ENCODE measurements around the gene NFYC. TPM values are rescaled to one million over a fixed set of nuclear protein-coding genes. Genes with fewer than 3 reads are reported as not detected.

NFYC gene
- total and polyA plus RNA-seq, 7 donors = 45.8 to 69.0 (median 58.6) TPM

GRCh38 chr1:40732756-40733301, 41.3 kb downstream of the NFYC start:
- DNase-seq (no peak), ATAC-seq (no peak)
- no peak for TF ChIP-seq CTCF (IDR thresholded peaks at IDR 0.05)
- 58 to 90% (median 74%) methylated on average over 2 of the region's 2 CpGs for WGBS, 3 donors
- peaks cover 42% of the 10 kb centered on the region for H3K4me1 ChIP-seq
- no peaks in the 10 kb centered on the region for H3K36me3 ChIP-seq (ENCODE audit: insufficient read depth in 1 of 2, low read depth in 1 of 2)
- H3K9me3 ChIP-seq = no peaks in the 10 kb centered on the region
- no peak overlapping the region for H3K4me3 ChIP-seq
- no peaks in the 10 kb centered on the region for H3K27me3 ChIP-seq (ENCODE audit: insufficient read depth in 3 of 3, low read length in 2 of 3)
- H3K27ac ChIP-seq = peak overlapping the region; percentile 77
- intact Hi-C loops (cut with DNase I) = no loop called here

- no peak for TF ChIP-seq CTCF (IDR thresholded peaks at IDR 0.05)
- no peak overlapping the region for H3K4me3 ChIP-seq
- peaks cover 52% of the 10 kb centered on the region for H3K4me1 ChIP-seq
- no peaks in the 10 kb centered on the region for H3K9me3 ChIP-seq
- peaks cover 7 to 15% of the 10 kb centered on the region in 2 donors for H3K36me3 ChIP-seq (ENCODE audit: insufficient read depth in 1 of 2, low read depth in 1 of 2)
- peak overlapping the region; percentile 77 for H3K27ac ChIP-seq
- DNase-seq (no peak), ATAC-seq (no peak)
- intact Hi-C loops (cut with DNase I) = no loop called here
- WGBS, 3 donors = 62 to 71% (median 67%) methylated on average over 8 of the region's 8 CpGs
- no peaks in the 10 kb centered on the region for H3K27me3 ChIP-seq (ENCODE audit: insufficient read depth in 3 of 3, low read length in 2 of 3)
These were observed 43.6 kb downstream of the NFYC start for GRCh38 chr1:40734882-40735628.

GRCh38 chr1:40736085-40736531, 44.6 kb downstream of the NFYC start:
- Histone ChIP-seq H3K27me3 (ENCODE audit: insufficient read depth in 3 of 3, low read length in 2 of 3) (no peaks in the 10 kb centered on the region), H3K4me3 (no peak overlapping the region), H3K9me3 (no peaks in the 10 kb centered on the region), H3K36me3 (ENCODE audit: insufficient read depth in 1 of 2, low read depth in 1 of 2) (peaks cover 7 to 21% of the 10 kb centered on the region in 2 donors), H3K27ac (peak overlapping the region; percentile 77), H3K4me1 (peaks cover 63% of the 10 kb centered on the region)
- peak; percentile 59 to 83 (median 70) for ATAC-seq
- TF ChIP-seq CTCF (IDR thresholded peaks at IDR 0.05) = no peak
- intact Hi-C loops (cut with DNase I) = no loop called here
- DNase-seq = no peak

GRCh38 chr1:40738831-40739230, 47.3 kb downstream of the NFYC start:
- WGBS, 3 donors = 53 to 73% (median 70%) methylated on average over 6 of the region's 6 CpGs
- no peak for TF ChIP-seq CTCF (IDR thresholded peaks at IDR 0.05)
- intact Hi-C loops (cut with DNase I) = no loop called here
- Histone ChIP-seq H3K4me1 (peaks cover 64% of the 10 kb centered on the region), H3K27me3 (ENCODE audit: insufficient read depth in 3 of 3, low read length in 2 of 3) (no peaks in the 10 kb centered on the region), H3K36me3 (ENCODE audit: insufficient read depth in 1 of 2, low read depth in 1 of 2) (peaks cover 11 to 27% of the 10 kb centered on the region in 2 donors), H3K9me3 (no peaks in the 10 kb centered on the region), H3K4me3 (no peak overlapping the region), H3K27ac (peak overlapping the region; percentile 77)
- DNase-seq = no peak
- no peak for ATAC-seq

All from psoas muscle (tissue), 8 donors.